ENCODE results near the gene NRF1.

NRF1 gene

GRCh38 chr7:129742256-129742655 is 130.7 kb downstream of the NRF1 start:
- no peak for DNase-seq

GRCh38 chr7:129746857-129747529 is 135.5 kb downstream of the NRF1 start:
- DNase-seq: no peak

GRCh38 chr7:129748356-129749109 is 137.0 kb downstream of the NRF1 start:
- no peak for DNase-seq

GRCh38 chr7:129750091-129750490 is 138.6 kb downstream of the NRF1 start:
- DNase-seq: no peak

- DNase-seq: no peak
Observed at GRCh38 chr7:129750501-129750900, 139.0 kb downstream of the NRF1 start.

- DNase-seq: no peak
Observed at GRCh38 chr7:129751916-129752315, 140.4 kb downstream of the NRF1 start.

- DNase-seq: no peak
Observed at GRCh38 chr7:129752760-129753159, 141.2 kb downstream of the NRF1 start.

- no peak for DNase-seq
Observed at GRCh38 chr7:129754406-129754805, 142.9 kb downstream of the NRF1 start.

- no peak for DNase-seq
Observed at GRCh38 chr7:129757991-129758390, 146.5 kb downstream of the NRF1 start.

- no peak for DNase-seq
Observed at GRCh38 chr7:129762387-129762969, 151.0 kb downstream of the NRF1 start.

- DNase-seq: no peak
Observed at GRCh38 chr7:129764247-129765084, 152.9 kb downstream of the NRF1 start.

GRCh38 chr7:129765352-129765751 is 153.8 kb downstream of the NRF1 start:
- no peak for DNase-seq

- no peak for DNase-seq
Observed at GRCh38 chr7:129767120-129768015, 155.8 kb downstream of the NRF1 start.

GRCh38 chr7:129768614-129769399 is 157.3 kb downstream of the NRF1 start:
- DNase-seq: no peak

GRCh38 chr7:129769400-129769774 is 157.9 kb downstream of the NRF1 start:
- DNase-seq: no peak

GRCh38 chr7:129769866-129770808 is 158.6 kb downstream of the NRF1 start:
- DNase-seq: no peak

GRCh38 chr7:129771201-129771927 is 159.8 kb downstream of the NRF1 start:
- DNase-seq: peak; percentile 22

- no peak for DNase-seq
Observed at GRCh38 chr7:129771928-129772479, 160.5 kb downstream of the NRF1 start.

- DNase-seq: no peak
Observed at GRCh38 chr7:129772646-129773280, 161.2 kb downstream of the NRF1 start.
